NCI-H1436 (cell line): Measurements from ENCODE around the gene EEF1AKMT4.
A peak's percentile ranks its signal among the peaks of the same experiment; 100 is the strongest.

ENCODE experiments used
- DNase-seq: peaks from one replicate; lab custom pipeline; 2025; lab: John Stamatoyannopoulos, UW

Gene EEF1AKMT4

DNA sequence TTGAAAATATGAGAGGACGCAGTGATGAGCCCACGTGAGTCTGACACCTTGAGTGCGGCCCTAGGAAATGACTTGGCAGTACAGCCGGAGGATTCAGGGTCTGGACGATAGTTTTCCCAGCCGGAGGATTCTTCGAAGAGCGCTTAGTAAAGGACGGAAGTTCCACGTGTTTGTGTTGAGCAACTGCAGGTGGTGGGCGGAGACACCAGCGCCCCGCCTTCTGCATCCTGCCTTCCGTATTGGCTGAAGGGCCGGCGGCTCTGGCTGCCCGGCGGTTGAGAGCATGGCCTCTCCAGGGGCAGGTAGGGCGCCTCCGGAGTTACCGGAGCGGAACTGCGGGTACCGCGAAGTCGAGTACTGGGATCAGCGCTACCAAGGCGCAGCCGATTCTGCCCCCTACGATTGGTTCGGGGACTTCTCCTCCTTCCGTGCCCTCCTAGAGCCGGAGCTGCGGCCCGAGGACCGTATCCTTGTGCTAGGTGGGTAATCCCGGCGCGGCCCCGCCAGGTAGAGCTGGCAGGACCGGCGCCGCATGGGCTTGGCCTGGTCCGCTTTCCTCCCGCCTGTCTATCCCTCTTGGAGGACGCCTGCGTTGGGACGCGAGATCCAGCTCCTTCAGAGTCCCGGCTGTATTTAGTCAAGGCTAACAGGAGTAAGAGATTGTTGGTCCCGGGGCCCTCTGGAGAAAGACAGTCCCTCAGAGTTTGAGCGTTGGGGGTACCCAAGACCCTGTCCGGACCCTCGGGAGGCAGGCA lies at the start of gene EEF1AKMT4:
Gene EEF1AKMT4 (plus strand): TSS at position 261 of the 755 bp plus-strand sequence. CDS start 23 bp downstream, at position 284.
- DNase-seq, result peak; percentile 99

DNA sequence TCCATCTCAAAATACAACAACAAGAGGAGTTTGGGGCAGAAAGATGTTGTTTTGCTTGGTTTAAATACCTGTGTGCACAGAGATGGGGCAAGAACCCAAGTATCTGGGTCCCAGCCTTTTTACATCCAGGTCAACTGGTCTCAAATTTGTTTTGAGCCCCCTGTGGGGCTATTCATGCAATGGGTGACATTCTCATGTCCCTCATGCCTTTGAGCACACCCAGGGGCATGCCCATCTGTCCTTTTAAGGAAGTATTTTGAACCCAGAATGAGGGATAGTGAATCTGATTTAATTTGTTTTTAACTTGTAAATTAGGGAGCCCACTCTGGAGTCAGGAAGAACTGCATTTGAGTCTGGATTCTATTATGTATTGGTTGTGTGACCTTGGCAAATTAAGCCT lies 48.6 kb upstream of the EEF1AKMT4 start:
- no peak for DNase-seq

DNA sequence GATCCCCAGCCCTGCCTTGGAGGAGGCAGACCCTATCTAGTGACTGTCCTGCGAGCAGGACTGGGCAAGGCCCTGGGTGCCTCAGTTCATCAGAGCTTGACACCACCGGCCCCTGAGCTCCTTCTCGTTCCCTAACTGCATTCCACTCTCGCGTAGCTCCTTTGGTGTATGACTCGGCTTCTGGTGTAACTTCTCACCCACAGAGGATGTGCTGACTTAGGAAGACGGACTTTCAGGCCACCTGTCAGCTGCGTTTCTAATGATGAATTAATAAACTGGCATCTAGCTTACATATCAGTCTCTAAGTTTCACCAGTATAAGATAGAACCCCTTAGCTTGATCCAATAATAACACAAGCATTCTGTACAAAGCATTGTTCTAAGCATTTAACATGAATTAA lies 45.9 kb upstream of the EEF1AKMT4 start:
- DNase-seq, result no peak

DNA sequence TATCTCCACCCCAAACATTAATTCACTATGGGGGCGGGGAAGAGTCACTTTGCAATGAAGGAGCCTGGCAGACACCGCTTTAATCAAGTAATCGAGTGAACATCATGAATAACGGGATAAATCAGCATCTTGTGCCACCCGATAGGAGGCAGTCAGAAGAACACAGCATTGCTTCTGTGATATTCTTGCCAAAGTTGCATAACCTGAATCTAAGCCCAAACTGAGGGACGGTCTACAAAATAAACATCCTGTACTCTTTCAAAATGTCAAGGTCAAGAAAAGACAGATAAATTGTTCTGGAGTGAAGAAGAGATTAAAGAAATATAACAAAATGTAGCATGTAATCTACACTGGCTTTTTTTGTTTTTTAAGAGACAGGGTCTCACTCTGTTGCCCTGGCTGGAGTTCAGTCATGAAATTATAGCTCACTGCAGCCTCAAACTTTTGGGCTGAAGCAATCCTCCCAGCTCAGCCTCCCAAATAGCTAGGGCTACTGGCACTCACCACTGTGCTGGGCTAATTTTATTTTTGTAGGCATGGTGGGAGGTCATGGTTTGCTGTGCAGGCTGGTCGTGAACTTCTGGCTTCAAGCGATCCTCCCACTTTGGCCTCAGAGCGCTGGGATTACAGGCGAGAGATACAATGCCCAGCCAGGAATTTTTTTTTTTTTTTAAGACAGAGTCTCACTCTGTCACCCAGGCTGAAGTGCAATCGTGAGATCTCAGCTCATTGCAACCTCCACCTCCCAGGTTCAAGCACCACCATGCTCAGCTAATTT lies 40.1 kb upstream of the EEF1AKMT4 start:
- DNase-seq, result no peak

DNA sequence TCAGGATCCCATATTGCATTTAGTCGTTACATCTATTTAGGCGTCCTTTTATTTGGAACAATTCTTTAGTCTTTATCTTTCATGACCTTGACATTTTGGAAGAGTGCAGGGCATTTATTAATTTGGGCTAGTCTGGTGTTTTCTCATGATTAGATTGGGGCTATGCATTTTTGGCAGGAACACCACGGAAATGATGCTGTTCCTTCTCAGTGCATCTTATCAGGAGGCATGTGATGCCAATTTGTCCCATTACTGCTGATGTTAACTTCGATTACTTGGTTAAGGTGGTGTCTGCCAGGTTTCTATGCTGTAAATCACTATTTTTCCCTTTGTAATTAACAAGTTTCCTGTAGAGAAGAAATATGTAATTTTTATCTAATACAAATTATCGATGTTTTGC lies 38.2 kb upstream of the EEF1AKMT4 start:
- DNase-seq, result no peak

DNA sequence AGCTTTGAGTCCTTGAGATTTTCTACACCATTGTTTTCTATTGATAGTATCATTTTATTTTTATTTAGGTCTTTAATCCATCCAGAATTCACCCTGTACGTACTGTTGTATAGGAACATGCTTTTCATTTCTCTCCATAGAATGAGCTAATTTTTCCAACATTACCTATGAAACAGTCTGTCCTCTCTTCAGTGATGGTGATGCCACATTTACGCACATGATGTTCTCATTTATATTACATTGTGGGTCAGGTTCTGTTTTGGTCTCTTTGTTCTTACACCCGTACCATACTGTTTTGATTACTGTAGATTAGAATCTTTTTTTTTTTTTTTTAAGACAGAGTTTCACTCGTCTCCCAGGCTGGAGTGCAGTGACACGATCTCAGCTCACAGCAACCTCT lies 37.8 kb upstream of the EEF1AKMT4 start:
- no peak for DNase-seq

DNA sequence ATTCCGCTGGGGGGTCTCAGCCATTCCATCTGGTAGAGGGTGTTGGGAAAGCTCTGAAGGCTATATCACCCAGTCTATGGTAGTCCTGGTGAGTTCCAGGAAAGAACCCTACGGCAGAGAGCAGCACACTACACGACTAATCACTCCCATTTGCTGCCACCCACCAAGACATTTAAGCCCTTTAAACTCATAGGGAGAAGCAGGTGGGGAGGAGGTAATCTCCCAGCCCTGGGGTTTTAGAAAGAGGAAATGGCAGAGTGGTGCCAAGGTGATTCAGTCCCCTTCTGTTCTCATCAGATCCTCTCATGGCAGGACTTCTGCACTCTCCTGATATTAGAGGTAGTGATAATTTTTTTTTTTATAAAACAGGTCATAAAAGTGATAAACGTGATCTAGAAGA lies 30.7 kb upstream of the EEF1AKMT4 start:
- DNase-seq, result no peak

DNA sequence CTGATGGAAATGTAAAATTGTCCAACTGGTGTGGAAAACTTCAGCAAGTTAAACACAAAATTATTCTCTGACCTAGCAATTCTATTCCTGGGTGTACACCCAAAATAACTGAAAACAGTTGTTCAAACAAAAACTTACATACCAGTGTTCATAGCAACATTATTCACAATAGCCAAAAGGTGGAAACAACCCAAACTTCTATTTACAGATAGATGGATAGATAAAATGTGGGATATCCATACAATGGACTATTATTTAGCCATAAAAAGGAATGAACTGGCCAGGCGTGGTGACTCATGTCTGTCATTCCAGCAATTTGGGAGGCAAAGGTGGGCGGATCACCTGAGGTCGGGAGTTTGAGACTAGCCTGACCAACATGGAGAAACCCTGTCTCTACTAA lies 27.0 kb upstream of the EEF1AKMT4 start:
- DNase-seq, result no peak

DNA sequence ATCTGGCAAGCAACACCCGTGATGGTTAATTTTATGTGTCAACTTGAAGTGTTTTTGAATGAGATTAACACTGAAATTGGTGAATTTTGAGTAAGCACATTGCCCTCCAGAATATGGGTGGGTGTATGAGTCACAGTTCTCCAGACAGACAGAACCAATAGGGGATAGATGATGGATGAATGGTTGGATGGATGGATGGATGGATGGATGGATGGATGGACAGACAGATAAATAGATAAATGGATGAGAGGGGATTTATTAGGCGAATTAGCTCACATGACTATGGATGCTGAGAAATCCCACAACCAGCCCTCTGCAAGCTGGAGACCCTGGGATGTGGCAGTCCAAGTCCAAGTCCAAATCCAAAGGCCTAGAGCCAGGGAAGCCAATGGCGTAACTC lies 25.5 kb upstream of the EEF1AKMT4 start:
- no peak for DNase-seq

DNA sequence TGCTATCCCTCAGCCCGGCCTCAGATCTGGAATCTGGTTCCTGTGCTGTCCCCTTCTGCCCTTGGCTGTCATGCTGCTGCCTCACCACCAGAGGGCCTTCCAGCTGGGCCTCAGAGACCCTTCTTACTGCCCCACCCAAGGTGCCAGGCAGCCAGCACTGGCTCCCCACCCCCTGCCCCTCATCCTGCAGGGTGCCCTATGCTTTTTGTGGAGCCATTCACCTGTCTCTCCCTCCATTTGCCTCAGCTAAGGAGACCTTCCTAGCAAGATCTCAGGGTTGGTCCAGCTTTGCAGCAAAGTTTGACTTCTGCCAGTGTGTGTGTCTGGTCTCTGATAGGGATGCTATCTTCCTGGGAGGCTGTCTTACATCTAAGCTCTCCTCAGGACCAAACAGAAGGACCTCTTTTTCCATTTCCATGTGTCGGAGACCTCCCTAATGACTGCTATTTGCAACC lies 22.0 kb upstream of the EEF1AKMT4 start:
- DNase-seq, result peak; percentile 48

DNA sequence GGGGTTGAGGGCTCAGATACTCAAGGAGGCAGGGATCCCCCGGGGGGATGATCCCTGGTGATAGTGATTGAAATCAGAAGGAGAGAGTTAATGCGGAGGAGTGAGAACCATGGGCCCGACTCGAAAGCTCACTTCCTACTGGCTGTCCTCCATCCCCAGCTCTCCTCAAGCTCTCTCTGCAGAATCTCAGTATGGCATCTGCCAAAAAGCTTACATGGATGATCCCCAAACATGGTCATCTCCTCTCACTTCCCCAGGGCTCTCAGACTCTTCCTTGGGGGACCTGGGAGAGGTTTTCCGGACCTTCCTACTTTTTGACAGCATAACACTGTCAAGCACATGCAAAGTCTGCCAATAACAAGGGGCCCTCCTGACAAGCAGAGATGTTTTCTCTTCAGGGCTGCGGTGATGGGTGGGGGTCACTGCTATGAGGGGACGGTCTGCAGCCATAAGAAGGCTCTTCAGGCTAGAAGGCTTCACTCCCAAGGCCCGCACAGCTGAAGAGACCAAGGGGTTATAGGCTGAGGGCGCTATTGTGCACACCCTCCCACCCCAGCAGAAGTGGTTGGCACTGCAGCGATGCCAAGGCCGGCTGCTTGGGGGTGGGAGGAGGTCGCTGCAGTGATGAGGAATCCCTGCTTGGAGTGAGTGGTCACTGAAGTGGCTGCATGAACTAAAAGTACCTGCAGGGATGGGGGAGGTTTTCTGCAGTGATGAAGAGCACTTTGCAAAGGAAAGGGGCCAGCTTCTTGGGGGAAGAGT lies 20.9 kb upstream of the EEF1AKMT4 start:
- DNase-seq, result no peak

DNA sequence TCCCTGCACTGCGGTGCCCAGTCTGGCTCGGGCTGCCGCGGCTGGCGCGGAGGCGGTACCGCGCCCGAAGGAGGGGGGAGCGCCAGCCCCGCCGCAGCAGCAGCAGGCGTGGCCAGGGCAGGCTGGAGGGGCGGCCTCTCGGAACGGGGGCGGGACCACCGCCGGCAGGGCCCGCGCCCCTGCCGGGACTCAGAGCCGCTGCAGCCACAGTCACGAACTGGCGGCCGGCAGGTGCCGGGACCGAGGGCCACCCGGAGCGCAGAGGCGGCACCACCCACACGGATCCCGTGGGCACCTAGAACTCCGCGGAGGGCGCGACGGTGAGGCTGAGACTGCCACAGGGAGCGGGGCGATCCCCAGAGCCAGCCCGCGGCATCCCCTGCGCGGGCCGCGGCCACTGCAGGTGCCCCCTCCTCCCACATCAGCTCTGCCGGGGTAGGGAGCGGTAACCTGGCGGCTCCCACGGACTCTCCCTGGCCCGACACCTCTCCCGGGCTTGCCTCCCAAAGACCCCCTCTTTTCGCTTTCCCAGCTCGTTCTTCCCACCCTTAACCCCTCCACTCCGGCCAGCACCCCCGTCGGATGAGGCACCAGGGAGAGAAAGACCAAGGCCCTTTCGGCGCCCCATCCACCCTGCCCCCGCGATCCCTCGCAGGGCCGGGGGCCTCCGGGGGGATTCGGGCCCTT lies 19.9 kb upstream of the EEF1AKMT4 start, which contains the start of gene VWA5B2:
Gene VWA5B2 (plus strand): TSS at position 192 of the 687 bp plus-strand sequence. CDS start 944 bp downstream, outside the sequence.
- peak; percentile 79 for DNase-seq

DNA sequence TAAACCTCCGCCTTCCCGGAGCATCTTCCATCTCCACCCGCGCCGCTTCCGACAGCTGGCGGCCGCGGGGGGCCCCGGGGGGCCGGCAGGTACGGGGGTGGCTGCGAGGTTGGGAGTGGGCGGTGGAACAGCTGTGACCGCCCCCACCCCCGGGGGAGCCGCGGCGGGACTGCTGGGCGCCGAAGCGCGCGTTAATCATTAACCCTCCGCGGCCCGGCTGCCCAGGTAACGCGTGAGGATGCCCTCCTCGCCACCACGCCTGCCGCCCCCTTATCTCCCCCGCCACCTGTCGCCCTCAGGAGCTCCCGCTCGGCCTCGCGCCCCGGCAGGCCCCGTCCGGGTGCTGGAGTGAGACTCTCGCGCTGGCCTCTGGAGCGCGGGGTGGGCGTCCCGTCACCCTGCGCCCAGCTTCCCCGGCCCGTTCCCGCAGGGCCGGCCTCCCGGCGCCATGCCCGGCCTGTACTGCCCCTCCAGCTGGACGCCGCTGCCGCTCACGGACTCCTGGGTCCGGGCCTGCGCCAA lies 19.3 kb upstream of the EEF1AKMT4 start:
- no peak for DNase-seq

DNA sequence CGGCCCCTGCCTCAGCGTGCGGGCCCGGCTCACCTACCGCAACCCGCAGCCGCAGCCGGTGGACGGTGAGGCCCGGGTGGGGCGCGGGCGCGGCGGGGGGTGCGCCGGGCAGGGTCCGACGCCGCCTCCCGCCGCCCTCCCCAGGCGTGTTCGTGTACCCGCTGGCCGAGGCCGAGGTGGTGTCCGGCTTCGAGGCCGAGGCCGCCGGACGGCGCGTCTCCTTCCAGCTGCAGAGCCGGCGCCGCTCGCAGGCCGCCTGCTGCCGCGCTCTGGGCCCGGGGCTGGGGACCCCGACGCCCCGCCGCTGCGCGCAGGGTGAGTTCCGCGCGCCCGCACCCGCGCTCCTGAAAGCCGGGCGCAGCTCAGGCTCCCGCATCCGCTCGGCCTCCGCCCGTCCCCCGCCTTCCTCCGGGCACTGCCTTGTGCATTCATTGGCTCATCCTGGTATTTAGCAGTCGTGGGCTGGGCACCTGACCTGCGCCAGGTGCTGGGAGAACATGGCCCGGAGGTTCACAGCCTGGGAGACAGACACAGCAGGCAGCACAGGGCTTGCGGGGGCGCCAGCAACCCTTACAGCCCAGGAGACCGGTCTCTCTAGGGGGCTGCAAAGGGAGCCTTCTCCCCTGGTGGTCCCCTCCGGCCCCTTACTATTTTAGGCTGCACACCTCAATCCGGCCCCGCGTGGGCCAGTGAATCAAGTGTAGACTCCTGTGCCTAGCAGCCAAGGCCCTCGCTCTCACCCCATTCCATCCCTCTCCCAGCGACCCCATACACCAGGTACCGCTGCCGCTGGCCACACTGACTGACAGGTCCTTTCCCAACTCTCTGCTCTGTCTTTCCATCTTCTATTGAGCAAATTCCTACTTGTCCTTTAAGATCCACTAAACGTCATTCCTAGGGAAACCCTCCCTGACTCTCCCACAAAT lies 18.6 kb upstream of the EEF1AKMT4 start:
- DNase-seq, result peak; percentile 9

DNA sequence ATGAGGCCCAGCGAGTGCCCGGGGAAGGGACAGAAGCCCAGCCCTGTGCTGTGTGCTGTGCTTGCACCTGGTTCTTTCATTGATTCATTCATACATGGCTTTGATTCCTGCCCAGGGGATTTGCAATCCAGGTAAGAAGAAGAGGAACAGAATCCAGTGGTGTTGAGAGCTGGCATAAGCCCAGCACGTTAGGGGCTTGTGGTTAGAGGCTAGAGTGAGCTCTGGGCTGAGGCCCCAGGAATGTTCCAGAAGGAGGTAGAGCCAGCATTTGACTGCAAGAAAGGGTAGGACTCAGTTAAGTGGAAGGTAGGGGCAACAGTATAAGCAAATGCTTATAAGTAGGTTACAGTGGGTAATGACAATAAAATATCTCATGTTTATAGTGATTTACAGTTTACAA lies 17.8 kb upstream of the EEF1AKMT4 start:
- DNase-seq, result no peak

DNA sequence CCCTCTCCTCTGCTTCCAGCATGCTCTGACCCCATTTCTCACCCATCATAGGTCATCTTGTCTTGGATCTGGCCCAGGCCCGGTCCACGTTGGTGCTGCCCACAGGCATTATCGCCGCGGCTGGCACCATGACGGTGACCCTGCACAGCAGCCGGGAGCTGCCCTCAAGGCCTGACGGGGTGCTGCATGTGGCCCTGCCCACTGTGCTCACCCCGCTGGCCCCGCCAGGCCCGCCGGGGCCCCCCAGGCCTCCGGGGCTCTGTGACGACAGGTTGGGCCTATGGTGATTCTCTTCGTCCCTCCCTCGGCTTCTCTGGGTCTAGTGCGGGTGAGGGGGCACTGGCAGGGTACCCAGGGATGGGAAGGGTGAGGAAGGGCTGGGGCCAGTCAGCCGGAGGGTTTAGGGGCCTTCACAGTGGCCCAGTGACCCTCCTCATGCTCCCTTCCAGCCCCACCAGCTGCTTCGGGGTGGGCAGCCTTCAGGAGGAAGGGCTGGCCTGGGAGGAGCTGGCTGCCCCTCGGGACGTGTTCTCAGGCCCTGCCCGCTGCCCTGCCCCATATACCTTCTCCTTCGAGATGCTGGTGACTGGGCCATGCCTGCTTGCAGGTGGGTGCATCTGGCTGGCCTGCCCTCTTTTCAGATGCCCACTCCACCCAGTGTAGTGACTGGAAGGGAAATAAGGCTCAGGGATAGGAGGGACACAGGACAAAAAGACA lies 16.2 kb upstream of the EEF1AKMT4 start:
- DNase-seq, result no peak

DNA sequence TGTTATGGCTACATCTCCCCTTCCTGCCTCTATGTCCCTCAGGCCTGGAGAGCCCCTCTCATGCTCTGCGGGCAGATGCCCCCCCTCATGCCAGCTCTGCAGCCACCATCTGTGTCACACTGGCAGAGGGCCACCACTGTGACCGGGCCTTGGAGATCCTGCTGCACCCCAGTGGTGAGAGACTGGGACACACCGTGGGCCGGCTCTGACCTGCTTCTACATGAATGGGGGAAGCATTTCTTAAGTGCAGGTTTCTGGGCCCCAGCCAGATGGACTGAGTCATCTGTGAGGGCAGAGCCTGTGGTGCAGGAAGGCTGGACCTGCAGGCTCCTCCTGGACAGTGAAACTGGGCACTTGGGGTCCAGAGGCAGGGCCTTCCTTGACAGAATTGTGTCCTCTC lies 15.2 kb upstream of the EEF1AKMT4 start:
- DNase-seq, result no peak

DNA sequence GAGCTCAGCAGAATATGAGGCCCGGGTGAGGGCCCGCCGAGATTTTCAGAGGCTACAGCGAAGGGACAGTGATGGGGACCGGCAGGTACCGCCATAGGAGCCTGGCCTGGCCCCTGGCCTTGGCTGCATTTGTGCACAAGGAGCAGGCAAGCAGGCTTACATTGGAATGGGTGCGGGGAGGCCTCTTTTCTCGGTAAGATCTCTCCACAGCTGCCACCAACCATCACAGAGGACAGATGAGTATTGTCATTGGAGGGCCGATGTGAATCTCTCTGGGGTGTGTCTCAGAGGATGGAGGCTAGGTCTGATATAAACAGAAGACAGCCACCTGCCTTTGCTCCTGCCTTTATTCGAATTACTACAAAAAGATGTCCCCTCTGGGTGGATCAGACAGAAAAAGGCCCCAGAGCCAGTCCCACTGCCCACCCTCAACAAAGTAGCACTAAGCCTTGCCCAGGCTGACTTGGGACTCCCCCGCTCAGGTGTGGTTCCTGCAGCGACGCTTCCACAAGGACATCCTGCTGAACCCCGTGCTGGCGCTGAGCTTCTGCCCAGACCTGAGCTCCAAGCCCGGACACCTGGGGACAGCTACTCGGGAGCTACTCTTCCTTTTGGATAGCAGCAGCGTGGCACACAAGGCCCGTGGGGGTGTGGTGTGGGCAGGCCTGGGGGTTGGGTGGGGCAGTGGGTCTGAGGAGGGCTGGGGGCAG lies 14.6 kb upstream of the EEF1AKMT4 start:
- no peak for DNase-seq

DNA sequence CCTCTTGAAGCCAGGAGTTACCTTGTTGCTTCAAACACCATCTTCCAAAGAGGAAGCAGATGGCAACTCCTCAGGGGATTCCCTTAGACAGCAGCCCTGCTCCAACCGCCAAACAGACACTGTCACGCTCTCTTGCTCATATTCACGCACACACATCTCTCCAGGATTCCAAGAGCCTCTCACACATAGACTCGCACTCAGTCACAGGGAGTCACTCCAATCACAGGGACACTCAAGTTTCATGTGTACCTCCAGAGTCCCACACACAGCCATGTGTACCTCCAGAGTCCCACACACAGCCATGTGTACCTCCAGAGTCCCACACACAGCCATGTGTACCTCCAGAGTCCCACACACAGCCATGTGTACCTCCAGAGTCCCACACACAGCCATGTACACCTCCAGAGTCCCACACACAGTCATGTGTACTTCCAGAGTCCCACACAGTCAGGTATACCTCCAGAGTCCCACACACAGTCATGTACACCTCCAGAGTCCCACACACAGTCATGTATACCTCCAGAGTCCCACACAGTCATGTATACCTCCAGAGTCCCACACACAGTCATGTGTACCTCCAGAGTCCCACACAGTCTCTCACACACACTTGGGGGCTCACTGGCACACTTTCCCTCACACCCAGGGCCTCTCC lies 14.0 kb upstream of the EEF1AKMT4 start:
- DNase-seq, result no peak
